ENCODE data around the gene PACSIN2. TPM values are rescaled to one million over a fixed set of nuclear protein-coding genes. Genes with fewer than 3 reads are reported as not detected.

PACSIN2 gene
- total RNA-seq, 1 donor from 2014 or later: 87.8 TPM

DNA sequence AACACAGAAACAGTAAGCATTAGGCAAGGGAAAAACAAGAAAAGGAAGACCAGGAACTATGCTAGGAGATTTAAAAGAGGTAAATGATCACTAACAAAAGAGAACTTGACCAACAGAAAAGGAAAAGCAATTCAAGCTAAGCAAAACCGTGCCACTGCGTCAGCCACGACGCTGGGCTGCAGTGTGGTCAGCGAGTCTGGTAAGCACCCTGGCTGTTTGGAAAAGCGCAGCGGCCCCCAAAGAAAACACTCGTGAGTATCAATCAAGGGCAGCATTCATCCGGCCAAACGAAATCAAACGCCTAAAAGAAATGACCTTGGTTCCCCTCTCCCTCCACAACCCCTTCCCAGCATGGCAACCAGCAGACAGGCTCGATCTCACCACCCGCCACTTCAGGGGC lies 28.8 kb downstream of the PACSIN2 start:
- DNase-seq (ENCODE audit: low read depth): no peak
- Histone ChIP-seq H3K27ac (ENCODE audit: low read depth, low read length) (no peak overlapping the region), H3K4me2 (ENCODE audit: low read length) (no peak overlapping the region), H3K9me3 (ENCODE audit: insufficient read depth, low read depth, low read length) (no peaks in the 10 kb centered on the region), H2AFZ (ENCODE audit: low read depth, low read length) (no peak overlapping the region), H3K4me3 (ENCODE audit: insufficient read depth, low read depth, low read length) (no peak overlapping the region), H3K9ac (ENCODE audit: low read length) (no peak overlapping the region), H3K79me2 (ENCODE audit: insufficient read depth, low read length) (peaks cover 78% of the 10 kb centered on the region), H3K4me1 (ENCODE audit: insufficient read depth, low read length) (peaks cover 12% of the 10 kb centered on the region), H3K27me3 (ENCODE audit: insufficient read depth, low read length) (no peaks in the 10 kb centered on the region), H3K36me3 (ENCODE audit: insufficient read depth, low read length) (no peaks in the 10 kb centered on the region), H4K20me1 (ENCODE audit: insufficient read depth, low read length) (peaks cover 62% of the 10 kb centered on the region)
- no peaks in the 10 kb centered on the region for H3K9me3 Mint-ChIP-seq (ENCODE audit: unreplicated experiment)
- peaks cover 17% of the 10 kb centered on the region for H3K4me1 Mint-ChIP-seq (ENCODE audit: low read depth, unreplicated experiment)
- no peak overlapping the region for H3K4me3 Mint-ChIP-seq (ENCODE audit: unreplicated experiment)
- H3K27ac Mint-ChIP-seq (ENCODE audit: unreplicated experiment): peak overlapping the region; percentile 41
- no peaks in the 10 kb centered on the region for H3K27me3 Mint-ChIP-seq (ENCODE audit: low read depth, unreplicated experiment)
- peaks cover 4% of the 10 kb centered on the region for H3K36me3 Mint-ChIP-seq (ENCODE audit: low read depth, unreplicated experiment)
- TF ChIP-seq, protein P1, sequence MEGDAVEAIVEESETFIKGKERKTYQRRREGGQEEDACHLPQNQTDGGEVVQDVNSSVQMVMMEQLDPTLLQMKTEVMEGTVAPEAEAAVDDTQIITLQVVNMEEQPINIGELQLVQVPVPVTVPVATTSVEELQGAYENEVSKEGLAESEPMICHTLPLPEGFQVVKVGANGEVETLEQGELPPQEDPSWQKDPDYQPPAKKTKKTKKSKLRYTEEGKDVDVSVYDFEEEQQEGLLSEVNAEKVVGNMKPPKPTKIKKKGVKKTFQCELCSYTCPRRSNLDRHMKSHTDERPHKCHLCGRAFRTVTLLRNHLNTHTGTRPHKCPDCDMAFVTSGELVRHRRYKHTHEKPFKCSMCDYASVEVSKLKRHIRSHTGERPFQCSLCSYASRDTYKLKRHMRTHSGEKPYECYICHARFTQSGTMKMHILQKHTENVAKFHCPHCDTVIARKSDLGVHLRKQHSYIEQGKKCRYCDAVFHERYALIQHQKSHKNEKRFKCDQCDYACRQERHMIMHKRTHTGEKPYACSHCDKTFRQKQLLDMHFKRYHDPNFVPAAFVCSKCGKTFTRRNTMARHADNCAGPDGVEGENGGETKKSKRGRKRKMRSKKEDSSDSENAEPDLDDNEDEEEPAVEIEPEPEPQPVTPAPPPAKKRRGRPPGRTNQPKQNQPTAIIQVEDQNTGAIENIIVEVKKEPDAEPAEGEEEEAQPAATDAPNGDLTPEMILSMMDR (IDR thresholded peaks at IDR 0.05; ENCODE audit: insufficient read depth, low read depth, low read length): no peak
- TF ChIP-seq EZH2 (IDR thresholded peaks at IDR 0.05; ENCODE audit: insufficient read depth, low read length): no peak
- no peak for FAIRE-seq

DNA sequence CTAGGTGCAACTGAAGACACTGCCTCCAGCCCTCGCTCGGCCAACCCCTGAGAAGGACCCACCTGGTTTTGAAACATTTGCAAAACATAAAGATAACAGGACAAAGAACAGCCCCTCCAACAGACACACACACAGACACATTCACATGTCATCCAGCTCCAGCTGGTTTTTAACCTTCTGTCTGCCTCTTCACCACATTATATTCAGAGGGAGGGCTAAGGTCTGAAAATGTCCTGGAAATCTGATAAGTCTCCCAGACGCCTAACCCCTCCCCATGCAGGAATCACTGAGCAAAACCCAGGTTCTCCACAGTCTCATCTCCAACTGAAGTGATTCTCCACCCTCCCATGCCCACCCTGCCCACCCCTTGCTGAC lies 29.4 kb downstream of the PACSIN2 start:
- TF ChIP-seq, protein P1 (IDR thresholded peaks at IDR 0.05; ENCODE audit: insufficient read depth, low read depth, low read length): no peak
- no peak for TF ChIP-seq EZH2 (IDR thresholded peaks at IDR 0.05; ENCODE audit: insufficient read depth, low read length)
- H3K4me1 ChIP-seq (ENCODE audit: insufficient read depth, low read length): peaks cover 6% of the 10 kb centered on the region
- peaks cover 4% of the 10 kb centered on the region for H3K36me3 Mint-ChIP-seq (ENCODE audit: low read depth, unreplicated experiment)
- no peak overlapping the region for H3K4me2 ChIP-seq (ENCODE audit: low read length)
- no peak for DNase-seq (ENCODE audit: low read depth)
- no peak for FAIRE-seq
- H3K36me3 ChIP-seq (ENCODE audit: insufficient read depth, low read length): no peaks in the 10 kb centered on the region
- no peak overlapping the region for H3K27ac ChIP-seq (ENCODE audit: low read depth, low read length)
- H3K27ac Mint-ChIP-seq (ENCODE audit: unreplicated experiment): no peak overlapping the region
- peaks cover 58% of the 10 kb centered on the region for H4K20me1 ChIP-seq (ENCODE audit: insufficient read depth, low read length)
- no peak overlapping the region for H2AFZ ChIP-seq (ENCODE audit: low read depth, low read length)
- peaks cover 72% of the 10 kb centered on the region for H3K79me2 ChIP-seq (ENCODE audit: insufficient read depth, low read length)
- H3K4me3 Mint-ChIP-seq (ENCODE audit: unreplicated experiment): no peak overlapping the region
- H3K9me3 Mint-ChIP-seq (ENCODE audit: unreplicated experiment): no peaks in the 10 kb centered on the region
- no peak overlapping the region for H3K9ac ChIP-seq (ENCODE audit: low read length)
- no peaks in the 10 kb centered on the region for H3K9me3 ChIP-seq (ENCODE audit: insufficient read depth, low read depth, low read length)
- no peak overlapping the region for H3K4me3 ChIP-seq (ENCODE audit: insufficient read depth, low read depth, low read length)
- H3K27me3 Mint-ChIP-seq (ENCODE audit: low read depth, unreplicated experiment): no peaks in the 10 kb centered on the region
- H3K27me3 ChIP-seq (ENCODE audit: insufficient read depth, low read length): no peaks in the 10 kb centered on the region
- H3K4me1 Mint-ChIP-seq (ENCODE audit: low read depth, unreplicated experiment): peaks cover 14% of the 10 kb centered on the region

DNA sequence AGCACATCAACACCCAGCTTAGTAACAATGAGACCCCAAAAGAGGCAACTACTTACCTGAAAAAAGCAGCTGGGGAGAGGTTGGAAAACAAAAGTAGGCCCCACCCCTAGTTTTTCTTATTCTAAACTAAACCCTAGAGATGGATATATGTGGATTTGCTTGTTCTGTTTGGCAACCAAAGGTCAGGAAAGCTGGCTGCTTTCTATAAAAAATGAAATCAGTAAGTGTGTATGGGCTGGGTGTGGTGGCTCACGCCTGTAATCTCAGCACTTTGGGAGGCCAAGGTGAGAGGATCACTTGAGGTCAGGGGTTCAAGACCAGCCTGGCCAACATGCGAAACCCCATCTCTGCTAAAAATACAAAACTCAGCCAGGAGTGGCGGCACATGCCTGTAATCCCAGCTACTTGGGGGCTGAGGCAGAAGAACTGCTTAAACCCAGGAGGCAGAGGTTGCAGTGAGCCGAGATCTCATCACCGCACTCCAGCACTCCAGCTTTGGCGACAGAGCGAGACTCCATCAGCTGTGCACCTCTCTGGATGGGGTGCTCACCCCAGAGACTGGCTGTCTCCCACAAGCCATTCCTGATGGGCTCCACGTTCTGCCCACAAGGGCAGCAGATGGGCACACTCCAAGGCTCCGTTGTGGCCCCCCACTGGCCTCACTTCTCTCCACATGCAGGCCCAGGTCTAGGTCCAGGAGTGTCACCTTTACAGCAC lies 30.0 kb downstream of the PACSIN2 start:
- peaks cover 4% of the 10 kb centered on the region for H3K36me3 Mint-ChIP-seq (ENCODE audit: low read depth, unreplicated experiment)
- Histone ChIP-seq H3K27ac (ENCODE audit: low read depth, low read length) (no peak overlapping the region), H3K4me1 (ENCODE audit: insufficient read depth, low read length) (peaks cover under 1% of the 10 kb centered on the region), H3K4me3 (ENCODE audit: insufficient read depth, low read depth, low read length) (no peak overlapping the region), H2AFZ (ENCODE audit: low read depth, low read length) (no peak overlapping the region), H3K27me3 (ENCODE audit: insufficient read depth, low read length) (no peaks in the 10 kb centered on the region), H4K20me1 (ENCODE audit: insufficient read depth, low read length) (peaks cover 55% of the 10 kb centered on the region), H3K4me2 (ENCODE audit: low read length) (no peak overlapping the region), H3K79me2 (ENCODE audit: insufficient read depth, low read length) (peaks cover 69% of the 10 kb centered on the region), H3K9ac (ENCODE audit: low read length) (no peak overlapping the region), H3K9me3 (ENCODE audit: insufficient read depth, low read depth, low read length) (no peaks in the 10 kb centered on the region), H3K36me3 (ENCODE audit: insufficient read depth, low read length) (no peaks in the 10 kb centered on the region)
- FAIRE-seq (no peak), DNase-seq (ENCODE audit: low read depth) (no peak)
- no peaks in the 10 kb centered on the region for H3K27me3 Mint-ChIP-seq (ENCODE audit: low read depth, unreplicated experiment)
- H3K4me1 Mint-ChIP-seq (ENCODE audit: low read depth, unreplicated experiment): peaks cover 9% of the 10 kb centered on the region
- TF ChIP-seq, protein P1 (IDR thresholded peaks at IDR 0.05; ENCODE audit: insufficient read depth, low read depth, low read length): no peak
- TF ChIP-seq EZH2 (IDR thresholded peaks at IDR 0.05; ENCODE audit: insufficient read depth, low read length): no peak
- H3K4me3 Mint-ChIP-seq (ENCODE audit: unreplicated experiment): no peak overlapping the region
- H3K9me3 Mint-ChIP-seq (ENCODE audit: unreplicated experiment): no peaks in the 10 kb centered on the region
- H3K27ac Mint-ChIP-seq (ENCODE audit: unreplicated experiment): no peak overlapping the region

Data from astrocyte (in vitro differentiated cells and primary cell).